Central memory CD8-positive, alpha-beta T cell (primary cell): ENCODE results near the gene ZEB2.

Experiments used
- ATAC-seq: fragments of 150-1000 bp; cut with Tn5 transposase; replicated peaks from 2 replicates; pipeline ENCODE4 v1.10.0; 2022; ENCODE audit warnings: mild to moderate bottlenecking, moderate FRiP score, moderate number of reproducible peaks; ENCODE audit not compliant: poor library complexity, severe bottlenecking; ENCODE audit errors: extremely low read depth
- DNase-seq, 2 donors: peaks; one replicate each; pipeline ENCODE4 v3.0.0; 2021; ENCODE audit warnings: low spot score in 2 of 2
- H3K27ac Mint-ChIP-seq: one replicate; pipeline ENCODE4 v1.8.0; 2022; ENCODE audit warnings: low read depth, mild to moderate bottlenecking, moderate library complexity, mixed read lengths
- H3K27me3 Mint-ChIP-seq: one replicate; pipeline ENCODE4 v1.8.0; 2022; ENCODE audit warnings: mixed read lengths
- H3K36me3 Mint-ChIP-seq: one replicate; pipeline ENCODE4 v1.8.0; 2022; ENCODE audit warnings: mild to moderate bottlenecking, moderate library complexity, mixed read lengths; ENCODE audit not compliant: insufficient read depth
- H3K4me1 Mint-ChIP-seq: one replicate; pipeline ENCODE4 v1.8.0; 2022; ENCODE audit warnings: mixed read lengths
- H3K4me3 Mint-ChIP-seq: one replicate; pipeline ENCODE4 v1.8.0; 2022; ENCODE audit warnings: mild to moderate bottlenecking, moderate library complexity, mixed read lengths
- H3K9me3 Mint-ChIP-seq: one replicate; pipeline ENCODE4 v1.8.0; 2022; ENCODE audit warnings: mixed read lengths

ZEB2 gene

DNA sequence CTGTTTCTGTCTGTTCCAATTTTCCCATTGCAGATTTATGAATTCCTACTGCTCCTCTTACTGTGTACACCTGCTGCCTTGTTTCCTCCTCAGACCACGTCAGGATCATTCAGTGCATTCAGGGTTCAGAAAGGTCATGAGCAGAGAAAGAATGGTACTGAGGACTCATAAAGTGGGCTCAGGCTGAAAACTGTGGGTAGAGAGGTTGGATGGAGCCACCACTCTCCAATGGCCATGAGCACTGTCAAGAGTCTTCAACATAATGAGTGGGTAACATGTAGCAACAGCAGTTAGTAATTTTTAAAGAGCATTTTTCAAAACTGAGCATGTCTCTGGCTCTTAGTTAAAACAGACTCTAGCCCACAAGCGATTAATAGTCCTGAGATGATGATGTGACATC, 138.2 kb downstream of the ZEB2 start:
- Mint-ChIP-seq H3K4me3 (no peak overlapping the region), H3K36me3 (peaks cover 10% of the 10 kb centered on the region), H3K9me3 (no peaks in the 10 kb centered on the region), H3K4me1 (peaks cover 24% of the 10 kb centered on the region), H3K27me3 (no peaks in the 10 kb centered on the region), H3K27ac (no peak overlapping the region)
- no peak for DNase-seq
- no peak for ATAC-seq

DNA sequence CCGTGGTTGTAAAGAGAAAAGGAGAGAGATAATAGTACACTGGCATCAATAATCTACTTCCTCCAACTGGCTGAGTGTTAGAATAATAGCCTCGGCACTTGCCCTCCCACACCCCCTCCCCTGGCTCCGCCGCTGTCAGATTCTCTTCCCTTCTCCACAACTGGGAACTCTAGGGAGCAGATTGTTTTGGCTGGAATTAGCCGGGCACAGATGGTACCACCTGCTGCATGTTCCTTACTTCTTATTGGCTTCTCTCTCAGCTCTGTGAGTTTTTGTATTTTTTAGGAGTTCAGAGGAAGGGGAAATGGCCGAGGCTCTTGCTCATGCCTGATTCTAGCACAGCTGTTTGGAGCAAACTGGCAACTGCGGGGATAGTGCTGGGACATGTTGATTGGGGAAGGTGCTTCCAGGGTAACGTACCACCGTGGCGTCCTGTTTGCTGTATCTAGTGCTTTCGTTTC, 140.0 kb downstream of the ZEB2 start:
- Mint-ChIP-seq H3K36me3 (peaks cover 9% of the 10 kb centered on the region), H3K4me1 (peaks cover 24% of the 10 kb centered on the region), H3K9me3 (no peaks in the 10 kb centered on the region), H3K27ac (no peak overlapping the region), H3K27me3 (no peaks in the 10 kb centered on the region), H3K4me3 (no peak overlapping the region)
- ATAC-seq (no peak), DNase-seq (no peak)

DNA sequence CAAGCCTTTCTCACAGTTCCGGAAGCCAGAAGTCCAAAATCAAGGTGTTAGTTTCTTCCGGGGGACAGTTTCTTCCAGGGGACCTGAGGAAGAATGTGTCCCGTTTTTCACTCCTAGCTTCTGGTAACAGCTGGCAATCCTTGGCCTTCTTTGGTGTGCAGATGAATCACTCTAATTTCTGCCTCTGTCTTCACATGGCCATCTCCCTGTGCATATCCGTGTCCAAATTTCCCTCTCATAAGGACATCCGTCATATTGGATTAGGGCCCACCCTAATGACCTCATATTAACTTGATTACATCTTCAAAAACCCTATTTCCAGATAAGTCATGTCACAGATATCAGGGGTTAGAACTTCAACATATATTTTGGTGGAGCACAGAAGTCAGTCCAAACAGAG, 141.4 kb downstream of the ZEB2 start:
- H3K4me1 Mint-ChIP-seq, result peaks cover 20% of the 10 kb centered on the region
- peaks cover 5% of the 10 kb centered on the region for H3K36me3 Mint-ChIP-seq
- no peak overlapping the region for H3K27ac Mint-ChIP-seq
- no peak for ATAC-seq
- no peaks in the 10 kb centered on the region for H3K27me3 Mint-ChIP-seq
- H3K4me3 Mint-ChIP-seq, result no peak overlapping the region
- no peak for DNase-seq
- no peaks in the 10 kb centered on the region for H3K9me3 Mint-ChIP-seq

DNA sequence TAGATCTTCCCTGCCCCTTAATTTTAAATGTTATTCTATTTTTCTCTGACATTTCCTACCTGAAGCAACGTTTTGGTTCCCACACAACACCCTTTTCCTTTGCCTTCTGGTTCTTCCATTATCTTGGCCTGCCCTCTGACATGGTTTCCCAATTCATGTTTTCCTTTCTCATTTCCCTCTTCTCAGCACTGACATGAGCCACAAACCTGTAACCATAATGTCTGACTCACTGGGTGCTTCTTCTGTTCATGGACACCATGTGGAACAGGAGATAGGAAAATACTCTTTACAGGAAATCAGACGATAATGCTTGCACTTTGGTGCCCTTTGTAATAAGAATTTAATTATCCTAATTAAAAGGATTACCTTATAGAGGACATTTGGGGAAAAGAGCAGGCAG, 142.0 kb downstream of the ZEB2 start:
- no peak overlapping the region for H3K4me3 Mint-ChIP-seq
- peaks cover 15% of the 10 kb centered on the region for H3K4me1 Mint-ChIP-seq
- no peak for DNase-seq
- H3K27me3 Mint-ChIP-seq, result no peaks in the 10 kb centered on the region
- no peaks in the 10 kb centered on the region for H3K9me3 Mint-ChIP-seq
- H3K36me3 Mint-ChIP-seq, result peaks cover 4% of the 10 kb centered on the region
- no peak overlapping the region for H3K27ac Mint-ChIP-seq
- no peak for ATAC-seq

DNA sequence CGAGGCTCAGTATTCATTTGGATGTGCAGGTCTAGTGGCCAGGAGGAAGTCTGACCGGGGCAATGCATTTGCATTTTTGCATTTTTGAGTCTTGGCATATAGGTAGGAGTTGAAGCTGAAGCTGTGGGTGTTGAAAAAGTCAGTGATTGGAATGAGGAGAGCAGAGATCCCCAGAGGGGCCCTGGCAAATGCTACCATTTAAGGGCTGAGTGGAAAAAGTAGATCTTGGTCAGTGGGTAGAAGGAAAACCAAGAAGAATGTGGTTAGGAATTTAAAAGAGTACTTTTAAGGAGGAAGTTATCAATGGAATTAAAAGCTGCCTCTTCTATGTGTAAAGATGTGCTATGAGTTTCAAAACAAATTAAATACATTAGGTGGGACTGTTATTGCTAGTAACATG, 143.0 kb downstream of the ZEB2 start:
- no peaks in the 10 kb centered on the region for H3K27me3 Mint-ChIP-seq
- H3K9me3 Mint-ChIP-seq, result no peaks in the 10 kb centered on the region
- peaks cover 5% of the 10 kb centered on the region for H3K4me1 Mint-ChIP-seq
- DNase-seq (no peak), ATAC-seq (no peak)
- H3K36me3 Mint-ChIP-seq, result peaks cover 4% of the 10 kb centered on the region
- H3K27ac Mint-ChIP-seq, result peak overlapping the region; percentile 7
- H3K4me3 Mint-ChIP-seq, result no peak overlapping the region

DNA sequence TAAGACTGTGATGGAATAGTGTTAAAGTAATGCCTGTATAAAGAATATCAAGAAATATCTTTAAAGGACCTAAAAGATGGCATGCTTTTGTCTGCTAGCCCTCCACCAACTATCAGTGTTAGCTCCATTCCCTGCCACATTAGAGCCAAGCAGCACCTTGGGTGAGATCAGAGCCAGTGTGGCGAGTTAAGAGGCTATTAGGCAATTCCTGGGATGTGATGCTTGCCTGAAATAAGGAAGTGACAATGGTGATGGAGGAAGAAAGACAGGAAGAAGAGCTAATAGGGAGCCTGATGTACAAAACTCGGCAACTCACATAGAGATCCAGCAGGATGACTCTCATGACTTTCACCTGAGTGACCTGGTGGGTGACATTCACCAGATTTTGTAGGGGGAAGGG, 143.5 kb downstream of the ZEB2 start:
- no peak for DNase-seq
- no peaks in the 10 kb centered on the region for H3K9me3 Mint-ChIP-seq
- H3K27ac Mint-ChIP-seq, result peak overlapping the region; percentile 7
- H3K27me3 Mint-ChIP-seq, result no peaks in the 10 kb centered on the region
- H3K4me3 Mint-ChIP-seq, result no peak overlapping the region
- ATAC-seq, result no peak
- H3K4me1 Mint-ChIP-seq, result peaks cover 5% of the 10 kb centered on the region
- peaks cover 4% of the 10 kb centered on the region for H3K36me3 Mint-ChIP-seq

DNA sequence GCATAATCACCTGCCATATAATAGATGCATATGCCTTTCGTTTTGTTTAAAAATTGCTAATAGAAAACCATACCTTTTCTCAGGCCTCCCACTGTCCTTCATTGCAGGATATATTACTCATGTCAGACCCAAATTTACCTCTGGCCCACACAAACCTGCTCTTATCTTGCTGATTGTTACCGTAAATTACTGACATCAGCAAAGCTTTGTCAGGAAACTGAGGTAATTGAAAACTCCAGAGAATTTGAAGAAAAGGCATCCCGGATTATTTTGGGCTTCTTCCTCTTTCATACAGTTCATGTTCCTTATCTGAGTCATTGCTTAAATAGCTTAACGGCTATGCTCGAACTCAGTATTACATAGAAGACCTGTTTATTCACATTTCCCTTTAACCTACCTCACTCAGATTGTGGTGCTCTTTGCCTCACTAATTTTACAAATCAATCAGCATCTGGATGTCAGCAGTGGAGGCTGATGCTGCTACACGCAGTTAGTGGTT, 145.7 kb downstream of the ZEB2 start:
- ATAC-seq (no peak), DNase-seq (no peak)
- Mint-ChIP-seq H3K36me3 (peaks cover 3% of the 10 kb centered on the region), H3K4me1 (peaks cover 13% of the 10 kb centered on the region), H3K4me3 (no peak overlapping the region), H3K9me3 (no peaks in the 10 kb centered on the region), H3K27ac (no peak overlapping the region), H3K27me3 (no peaks in the 10 kb centered on the region)

DNA sequence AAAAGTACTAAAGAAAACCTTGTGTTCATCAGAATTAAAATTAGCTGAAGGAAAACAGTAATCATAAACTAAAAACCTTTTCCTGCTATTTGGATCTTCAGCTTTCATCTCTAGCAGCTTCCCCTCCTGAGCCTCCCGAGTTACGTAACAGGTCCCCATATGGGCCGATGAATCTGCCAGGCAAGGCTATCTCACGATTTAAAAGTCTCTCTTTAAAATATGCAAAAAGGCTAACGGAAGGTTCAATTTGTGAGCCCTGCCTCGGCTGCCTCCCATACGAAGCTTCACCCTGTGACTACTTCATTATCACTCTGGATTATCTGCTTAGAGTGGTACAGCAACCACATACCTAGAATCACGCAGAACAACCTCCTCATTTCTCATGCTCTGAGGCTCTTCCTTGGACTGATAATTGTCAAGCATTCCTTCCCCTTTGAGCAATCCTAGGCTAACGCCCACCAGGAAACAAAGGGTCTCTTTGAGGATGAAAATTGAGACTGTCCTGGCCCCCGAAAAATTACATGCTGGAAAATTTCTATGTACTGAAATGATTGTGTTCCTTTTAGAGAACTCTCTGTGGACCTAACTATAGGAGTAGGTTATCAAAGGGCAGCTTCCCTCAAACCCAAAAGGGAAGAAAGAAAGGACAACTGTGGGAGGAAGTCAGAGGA, 147.4 kb downstream of the ZEB2 start:
- Mint-ChIP-seq H3K4me1 (peaks cover 13% of the 10 kb centered on the region), H3K27ac (no peak overlapping the region), H3K9me3 (no peaks in the 10 kb centered on the region), H3K27me3 (no peaks in the 10 kb centered on the region), H3K4me3 (no peak overlapping the region), H3K36me3 (peaks cover 3% of the 10 kb centered on the region)
- DNase-seq, result no peak
- ATAC-seq, result no peak

DNA sequence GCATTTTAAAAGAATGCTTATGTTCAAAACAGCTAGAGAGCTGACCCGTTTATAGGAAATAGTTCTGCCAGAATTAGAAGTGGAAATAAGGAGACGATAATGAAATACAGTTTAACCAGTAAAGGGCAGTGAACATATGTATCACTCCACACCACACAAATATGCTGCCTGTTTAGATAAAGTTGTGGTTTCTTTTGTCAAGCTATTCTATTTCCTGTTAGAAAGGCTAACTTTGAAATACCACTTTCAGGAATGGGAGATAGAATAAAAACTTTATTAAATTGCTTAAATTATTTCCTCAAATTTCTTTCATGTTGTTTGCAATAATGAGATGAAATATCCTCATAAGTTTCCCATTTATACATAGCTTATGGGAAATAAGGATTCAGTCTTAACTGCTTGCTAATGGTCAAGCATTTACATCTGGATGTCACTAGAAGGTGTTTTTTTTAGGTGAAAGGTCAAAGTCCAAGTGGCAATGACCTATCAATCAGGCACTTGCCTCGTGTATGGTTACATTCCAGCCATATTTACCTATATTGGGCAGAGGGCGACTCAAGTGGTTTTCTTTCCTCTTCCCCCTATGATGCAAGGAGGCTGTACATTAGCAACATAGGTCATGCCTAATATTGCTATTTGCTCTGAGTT, 148.9 kb downstream of the ZEB2 start:
- Mint-ChIP-seq H3K27ac (no peak overlapping the region), H3K4me1 (peaks cover 13% of the 10 kb centered on the region), H3K36me3 (peaks cover 3% of the 10 kb centered on the region), H3K9me3 (no peaks in the 10 kb centered on the region), H3K27me3 (no peaks in the 10 kb centered on the region), H3K4me3 (no peak overlapping the region)
- DNase-seq, result no peak
- ATAC-seq, result no peak

DNA sequence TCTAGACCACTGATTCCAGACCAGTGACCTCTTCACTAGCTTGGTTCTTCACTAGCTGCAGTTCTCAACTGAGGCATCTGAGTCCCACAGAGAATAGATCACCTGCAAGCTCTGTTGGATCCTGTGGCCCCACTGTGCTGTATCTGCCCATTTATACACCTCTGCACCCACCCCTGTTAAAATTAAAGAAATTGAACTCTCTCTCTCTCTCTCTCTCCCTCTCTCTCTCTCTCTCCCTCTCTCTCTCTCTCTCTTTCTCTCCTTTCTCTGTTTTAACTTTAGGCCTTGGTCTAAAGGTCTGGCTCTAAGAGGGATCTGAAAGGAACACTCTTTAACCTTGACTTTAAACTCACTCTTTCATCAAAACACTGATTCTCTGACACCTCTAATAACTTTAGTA, 150.5 kb downstream of the ZEB2 start:
- no peaks in the 10 kb centered on the region for H3K9me3 Mint-ChIP-seq
- no peak for DNase-seq
- H3K27ac Mint-ChIP-seq, result no peak overlapping the region
- peaks cover 13% of the 10 kb centered on the region for H3K4me1 Mint-ChIP-seq
- no peak for ATAC-seq
- H3K27me3 Mint-ChIP-seq, result no peaks in the 10 kb centered on the region
- H3K4me3 Mint-ChIP-seq, result no peak overlapping the region
- peaks cover 3% of the 10 kb centered on the region for H3K36me3 Mint-ChIP-seq

DNA sequence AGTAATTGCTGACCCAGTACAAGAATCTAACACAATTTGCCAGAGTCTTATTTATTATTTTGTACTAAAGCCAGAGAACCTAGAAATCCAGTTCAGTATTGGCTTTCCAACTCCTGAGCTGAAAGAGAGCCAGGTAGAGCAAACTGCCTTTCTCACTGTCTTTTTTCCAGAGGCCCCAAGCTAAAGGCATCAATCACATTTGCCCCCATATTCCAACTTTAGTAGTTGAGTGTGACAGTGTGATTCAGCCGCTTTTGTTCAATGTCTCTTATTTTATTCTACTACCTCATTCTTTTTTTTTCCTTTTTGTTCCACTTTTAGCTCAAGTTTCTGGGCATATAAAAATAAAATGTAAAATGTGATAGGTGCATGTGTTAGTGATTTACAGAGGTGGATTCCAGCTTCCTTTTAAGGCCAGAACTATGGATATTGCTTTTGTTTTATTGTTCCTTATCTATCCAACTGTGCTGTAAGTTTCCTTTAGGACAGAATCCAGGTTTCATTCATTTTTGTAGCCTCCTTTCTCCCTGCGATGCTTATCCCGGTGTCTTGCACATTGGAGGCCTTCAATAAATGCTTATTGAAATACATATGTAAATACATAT, 153.0 kb downstream of the ZEB2 start:
- H3K4me3 Mint-ChIP-seq, result no peak overlapping the region
- H3K9me3 Mint-ChIP-seq, result no peaks in the 10 kb centered on the region
- peaks cover 2% of the 10 kb centered on the region for H3K36me3 Mint-ChIP-seq
- DNase-seq (no peak), ATAC-seq (no peak)
- H3K27ac Mint-ChIP-seq, result no peak overlapping the region
- peaks cover 12% of the 10 kb centered on the region for H3K4me1 Mint-ChIP-seq
- H3K27me3 Mint-ChIP-seq, result no peaks in the 10 kb centered on the region

DNA sequence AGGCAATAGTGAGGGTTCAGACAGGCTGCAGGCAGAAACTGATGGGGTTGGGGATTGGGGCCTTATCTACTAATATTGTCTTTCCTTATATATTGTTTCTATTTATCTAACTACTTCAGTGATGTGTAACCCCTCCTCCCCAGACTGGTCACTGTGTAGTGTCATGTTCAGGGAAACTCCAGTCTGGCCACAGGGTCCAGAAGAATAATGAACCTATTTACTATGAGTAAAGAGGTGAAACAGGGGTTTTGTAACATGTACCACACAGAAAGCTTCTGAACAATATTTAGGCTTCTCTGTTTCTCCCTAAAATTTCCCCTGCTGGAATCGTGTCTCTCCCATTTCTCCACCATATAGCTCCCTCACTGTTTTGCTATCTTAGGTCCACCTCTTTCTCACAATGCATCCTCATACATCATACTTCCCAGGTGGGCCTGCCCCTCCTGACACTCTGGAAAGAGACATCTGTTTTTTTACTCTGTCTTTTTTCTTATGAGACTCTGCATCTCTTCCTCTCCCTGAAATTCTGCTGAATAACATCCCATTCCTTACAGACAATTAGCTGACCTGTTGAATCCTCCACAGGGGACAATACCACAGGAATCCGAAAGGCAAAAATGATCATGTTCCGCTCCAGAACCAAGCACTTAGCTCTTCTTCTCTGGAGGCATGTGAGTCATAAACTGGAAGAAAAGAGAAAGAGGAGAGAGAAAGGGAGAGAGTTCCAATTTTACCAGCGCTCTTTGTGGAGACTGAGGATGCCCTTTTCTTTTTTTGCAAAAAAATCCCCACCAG, 154.8 kb downstream of the ZEB2 start:
- peaks cover 2% of the 10 kb centered on the region for H3K36me3 Mint-ChIP-seq
- ATAC-seq, result no peak
- H3K4me1 Mint-ChIP-seq, result no peaks in the 10 kb centered on the region
- H3K27me3 Mint-ChIP-seq, result no peaks in the 10 kb centered on the region
- no peak for DNase-seq
- no peak overlapping the region for H3K4me3 Mint-ChIP-seq
- peak overlapping the region; percentile 58 for H3K27ac Mint-ChIP-seq
- no peaks in the 10 kb centered on the region for H3K9me3 Mint-ChIP-seq
